Neuronal stem cell (in vitro differentiated cells): ENCODE measurements around the gene STAG1.

ENCODE experiments used
- DNase-seq: peaks from one replicate; pipeline ENCODE4 v3.0.0-alpha.2; 2013; ENCODE audit warnings: low spot score
- H2AFZ ChIP-seq: one replicate; pipeline ENCODE4 v1.6.1; 2013; ENCODE audit warnings: mild to moderate bottlenecking, low read length, inconsistent platforms
- H2AK5ac ChIP-seq: 2 replicates; pipeline ENCODE4 v1.6.1; 2013; ENCODE audit warnings: low read depth, mild to moderate bottlenecking, inconsistent platforms, low read length, moderate library complexity, mixed read lengths
- H2BK120ac ChIP-seq: 2 replicates; pipeline ENCODE4 v1.6.1; 2013; ENCODE audit warnings: low read depth, mild to moderate bottlenecking, inconsistent platforms, low read length, moderate library complexity, mixed read lengths
- H2BK12ac ChIP-seq: one replicate; pipeline ENCODE4 v1.6.1; 2013; ENCODE audit warnings: low read length, inconsistent platforms
- H2BK15ac ChIP-seq: 2 replicates; pipeline ENCODE4 v1.6.1; 2013; ENCODE audit warnings: mild to moderate bottlenecking, low read length, inconsistent platforms, mixed read lengths
- H2BK5ac ChIP-seq: one replicate; pipeline ENCODE4 v1.6.1; 2013; ENCODE audit warnings: inconsistent platforms, mild to moderate bottlenecking, low read length, moderate library complexity
- H3K14ac ChIP-seq: one replicate; pipeline ENCODE4 v1.6.1; 2013; ENCODE audit warnings: low read length, inconsistent platforms
- H3K18ac ChIP-seq: 2 replicates; pipeline ENCODE4 v1.6.1; 2013; ENCODE audit warnings: low read length, inconsistent platforms
- H3K23ac ChIP-seq: 2 replicates; pipeline ENCODE4 v1.6.1; 2013; ENCODE audit warnings: low read depth, mild to moderate bottlenecking, mixed read lengths, low read length, inconsistent platforms; ENCODE audit not compliant: poor library complexity
- H3K27ac ChIP-seq: replicated peaks from 3 replicates; pipeline ENCODE4 v1.5.1; 2013; ENCODE audit warnings: low read length, inconsistent platforms
- H3K27me3 ChIP-seq, 3 experiments: 2 replicates each; pipeline ENCODE4 v1.6.1; 2013; ENCODE audit warnings: low read length in 3 of 3, mild to moderate bottlenecking in 2 of 3, inconsistent platforms in 1 of 3, low read depth in 1 of 3, mixed read lengths in 1 of 3, moderate library complexity in 1 of 3; ENCODE audit not compliant: control insufficient read depth in 3 of 3, insufficient read depth in 3 of 3
- H3K36me3 ChIP-seq, 2 donors: replicated peaks in 1 of 2; 2 replicates each; pipeline ENCODE4 v1.6.1; 2013; ENCODE audit warnings: low read length in 2 of 2; ENCODE audit not compliant: control insufficient read depth in 2 of 2, insufficient read depth in 2 of 2
- H3K4ac ChIP-seq: 2 replicates; pipeline ENCODE4 v1.6.1; 2013; ENCODE audit warnings: inconsistent platforms, mild to moderate bottlenecking, low read length, moderate library complexity
- H3K4me1 ChIP-seq, 2 donors: 1 replicate in 1 of 2; 2 replicates in 1 of 2; pipeline ENCODE4 v1.6.1; 2013; ENCODE audit warnings: low read length in 2 of 2, low read depth in 1 of 2; ENCODE audit not compliant: control insufficient read depth in 2 of 2, insufficient read depth in 1 of 2
- H3K4me2 ChIP-seq: one replicate; pipeline ENCODE4 v1.6.1; 2013; ENCODE audit warnings: mild to moderate bottlenecking, low read length, inconsistent platforms; ENCODE audit not compliant: insufficient read depth, poor library complexity, severe bottlenecking
- H3K4me3 ChIP-seq, 2 donors: 2 replicates each; pipeline ENCODE4 v1.5.1; 2013; ENCODE audit warnings: low read length in 2 of 2, mild to moderate bottlenecking in 2 of 2, inconsistent platforms in 1 of 2, moderate library complexity in 1 of 2
- H3K79me1 ChIP-seq: one replicate; pipeline ENCODE4 v1.6.1; 2013; ENCODE audit warnings: low read depth, mild to moderate bottlenecking, inconsistent platforms, low read length, moderate library complexity
- H3K9ac ChIP-seq: one replicate; pipeline ENCODE4 v1.6.1; 2013; ENCODE audit warnings: mild to moderate bottlenecking, low read depth, low read length, inconsistent platforms; ENCODE audit not compliant: poor library complexity
- H3K9me3 ChIP-seq, 2 donors: replicated peaks in 1 of 2; 2 replicates each; pipeline versions ENCODE3 to v1.6.1; 2013; ENCODE audit warnings: low read length in 2 of 2, mild to moderate bottlenecking in 2 of 2, inconsistent platforms in 1 of 2, low read depth in 1 of 2, mixed read lengths in 1 of 2, moderate library complexity in 1 of 2; ENCODE audit not compliant: control insufficient read depth in 2 of 2, insufficient read depth in 1 of 2
- H4K8ac ChIP-seq: one replicate; pipeline ENCODE4 v1.6.1; 2013; ENCODE audit warnings: low read depth, mild to moderate bottlenecking, inconsistent platforms, low read length, moderate library complexity
- H4K91ac ChIP-seq: one replicate; pipeline ENCODE4 v1.6.1; 2013; ENCODE audit warnings: low read length, low read depth, mild to moderate bottlenecking, inconsistent platforms; ENCODE audit not compliant: poor library complexity
- WGBS, 2 donors: extraction: QIAGEN DNeasy Blood & Tissue Kit; methylation state at CpG; one replicate each; pipeline ENCODE4 v1.1.7; 2013; ENCODE audit warnings: missing lambda C conversion rate in 2 of 2, mixed read lengths in 1 of 2; ENCODE audit not compliant: insufficient read length in 2 of 2, insufficient replicate concordance in 1 of 2; ENCODE audit errors: extremely low coverage in 2 of 2; 5-methylcytosine and 5-hydroxymethylcytosine counted together

Gene STAG1

GRCh38 chr3:136595913-136596697, 156.1 kb downstream of the STAG1 start:
- Histone ChIP-seq H2BK5ac (no peak overlapping the region), H4K91ac (no peak overlapping the region), H2BK120ac (no peak overlapping the region), H2BK12ac (no peak overlapping the region), H3K14ac (no peak overlapping the region), H2BK15ac (no peak overlapping the region), H3K79me1 (no peaks in the 10 kb centered on the region), H3K9me3 (no peaks in the 10 kb centered on the region), H3K23ac (no peak overlapping the region), H3K4me3 (no peak overlapping the region), H3K4me1 (no peaks in the 10 kb centered on the region), H3K27me3 (no peaks in the 10 kb centered on the region), H3K9ac (no peak overlapping the region), H3K27ac (no peak overlapping the region), H3K36me3 (peaks cover 1 to 6% of the 10 kb centered on the region in 2 donors), H3K4ac (no peak overlapping the region), H2AFZ (no peak overlapping the region), H3K18ac (no peak overlapping the region), H4K8ac (no peak overlapping the region), H3K4me2 (no peak overlapping the region), H2AK5ac (no peak overlapping the region)
- no peak for DNase-seq
- no CpG with 5 or more reads among the region's 5 CpGs for WGBS, 2 donors

DNA sequence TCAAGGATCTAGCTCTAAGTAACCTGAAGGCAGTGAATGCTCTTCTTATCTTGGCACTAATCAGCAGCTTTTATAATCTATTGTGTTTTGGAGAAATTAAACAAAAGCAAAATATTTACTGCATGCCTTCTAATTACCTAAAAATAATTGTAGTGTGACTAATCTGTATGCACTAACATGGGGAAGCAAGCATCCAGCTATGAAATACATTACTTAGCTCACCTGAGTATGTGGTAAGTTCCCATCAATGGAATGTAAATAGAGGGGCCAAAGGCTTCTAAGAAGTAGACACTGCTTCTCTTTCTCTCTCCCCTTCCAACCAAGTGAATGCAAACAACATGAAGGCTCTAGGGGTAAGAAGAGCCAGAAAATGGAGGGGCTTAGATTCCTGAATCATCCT, 165.6 kb downstream of the STAG1 start:
- no peak overlapping the region for H2BK120ac ChIP-seq
- peaks cover 0 to 7% of the 10 kb centered on the region in 2 donors for H3K36me3 ChIP-seq
- H3K23ac ChIP-seq, result no peak overlapping the region
- no peak overlapping the region for H3K4me2 ChIP-seq
- no peak overlapping the region for H3K18ac ChIP-seq
- H2BK15ac ChIP-seq, result no peak overlapping the region
- no peak overlapping the region for H2BK5ac ChIP-seq
- H3K4me1 ChIP-seq, result no peaks in the 10 kb centered on the region
- no peak overlapping the region for H3K4ac ChIP-seq
- no peak overlapping the region for H4K8ac ChIP-seq
- no peak overlapping the region for H3K4me3 ChIP-seq
- H4K91ac ChIP-seq, result no peak overlapping the region
- no peak overlapping the region for H2AK5ac ChIP-seq
- H3K9ac ChIP-seq, result no peak overlapping the region
- H3K79me1 ChIP-seq, result no peaks in the 10 kb centered on the region
- H3K9me3 ChIP-seq, result no peaks in the 10 kb centered on the region
- H3K14ac ChIP-seq, result no peak overlapping the region
- no peak overlapping the region for H3K27ac ChIP-seq
- no peaks in the 10 kb centered on the region for H3K27me3 ChIP-seq
- H2BK12ac ChIP-seq, result no peak overlapping the region
- DNase-seq, result no peak
- no peak overlapping the region for H2AFZ ChIP-seq

GRCh38 chr3:136584728-136585127, 167.4 kb downstream of the STAG1 start:
- no peak overlapping the region for H2BK120ac ChIP-seq

GRCh38 chr3:136583823-136584222, 168.4 kb downstream of the STAG1 start:
- Histone ChIP-seq H3K4me1 (no peaks in the 10 kb centered on the region), H4K8ac (no peak overlapping the region), H2BK12ac (no peak overlapping the region), H2AK5ac (no peak overlapping the region), H3K4ac (no peak overlapping the region), H3K4me3 (no peak overlapping the region), H3K14ac (no peak overlapping the region), H3K27me3 (no peaks in the 10 kb centered on the region), H3K4me2 (no peak overlapping the region), H3K36me3 (peaks cover 0 to 7% of the 10 kb centered on the region in 2 donors), H3K23ac (no peak overlapping the region), H3K27ac (no peak overlapping the region), H4K91ac (no peak overlapping the region), H3K9ac (no peak overlapping the region), H2AFZ (no peak overlapping the region), H2BK120ac (no peak overlapping the region), H2BK5ac (no peak overlapping the region), H2BK15ac (no peak overlapping the region), H3K79me1 (no peaks in the 10 kb centered on the region), H3K9me3 (no peaks in the 10 kb centered on the region), H3K18ac (no peak overlapping the region)
- no CpG with 5 or more reads among the region's 2 CpGs for WGBS, 2 donors
- DNase-seq, result no peak

More at GRCh38 chr3:136584728-136585127, 167.4 kb downstream of the STAG1 start:
- H2AK5ac ChIP-seq, result no peak overlapping the region
- H2BK5ac ChIP-seq, result no peak overlapping the region
- no peak overlapping the region for H2BK12ac ChIP-seq
- H3K27ac ChIP-seq, result no peak overlapping the region
- no peak overlapping the region for H3K9ac ChIP-seq
- H3K4ac ChIP-seq, result no peak overlapping the region
- DNase-seq, result no peak
- no peak overlapping the region for H3K14ac ChIP-seq
- no peaks in the 10 kb centered on the region for H3K9me3 ChIP-seq
- no peak overlapping the region for H3K4me2 ChIP-seq
- no peaks in the 10 kb centered on the region for H3K79me1 ChIP-seq
- no peak overlapping the region for H4K91ac ChIP-seq
- no peak overlapping the region for H3K4me3 ChIP-seq
- no peak overlapping the region for H2AFZ ChIP-seq
- H3K4me1 ChIP-seq, result no peaks in the 10 kb centered on the region
- H3K23ac ChIP-seq, result no peak overlapping the region
- H3K36me3 ChIP-seq, result peaks cover 0 to 7% of the 10 kb centered on the region in 2 donors
- H3K18ac ChIP-seq, result no peak overlapping the region
- H4K8ac ChIP-seq, result no peak overlapping the region
- no peak overlapping the region for H2BK15ac ChIP-seq
- H3K27me3 ChIP-seq, result no peaks in the 10 kb centered on the region
